Left lobe of liver (tissue), 2 donors: Measurements from ENCODE around the gene TCF12. TPM values are rescaled to one million over a fixed set of nuclear protein-coding genes. Genes with fewer than 3 reads are reported as not detected.
"Not testable (repeated sequence)": the region's sequence is repeated elsewhere in the genome, so short reads cannot be mapped to it uniquely, and the experiment has no call there.

Experiments
- ATAC-seq: fragments of 200-7000 bp; cut with Tn5 transposase; one replicate; pipeline ENCODE4 v1.9.1; 2020; ENCODE audit warnings: mild to moderate bottlenecking, moderate library complexity
- DNase-seq: peaks from one replicate; pipeline ENCODE4 v3.0.0-alpha.2; 2020; ENCODE audit warnings: low spot score
- total RNA-seq: library from RNA; stranded (reverse); gene quantifications from one replicate; pipeline ENCODE4 v1.2.1, GENCODE V29; 2021
- donor health status: DM: no; HTN: no; CAD: no; lungs with moderate emphysema.
- donor health status: DM: no; HTN: yes; CAD: no.

The TCF12 gene
- total RNA-seq, 1 donor from 2014 or later: 29.8 TPM

GRCh38 chr15:57124036-57124435, 205.6 kb downstream of the TCF12 start:
- ATAC-seq (no peak), DNase-seq (no peak)

- DNase-seq (no peak), ATAC-seq (no peak)
These were observed 210.6 kb downstream of the TCF12 start for GRCh38 chr15:57129064-57129463.

GRCh38 chr15:57130956-57131355, 212.5 kb downstream of the TCF12 start:
- ATAC-seq (no peak), DNase-seq (no peak)

- ATAC-seq (peak; percentile 37), DNase-seq (no peak)
These were observed 214.9 kb downstream of the TCF12 start for GRCh38 chr15:57133127-57133968.

- no peak for ATAC-seq
These were observed 215.7 kb downstream of the TCF12 start for GRCh38 chr15:57134071-57134605.

GRCh38 chr15:57134851-57135250, 216.4 kb downstream of the TCF12 start:
- ATAC-seq: no peak
- DNase-seq: no peak

More at GRCh38 chr15:57134071-57134605, 215.7 kb downstream of the TCF12 start:
- no peak for DNase-seq

GRCh38 chr15:57135800-57136199, 217.4 kb downstream of the TCF12 start:
- ATAC-seq: no peak
- DNase-seq: no peak

- ATAC-seq: peak; percentile 91
- no peak for DNase-seq
These were observed 219.9 kb downstream of the TCF12 start for GRCh38 chr15:57138349-57138788.

- ATAC-seq: no peak
These were observed 225.2 kb downstream of the TCF12 start for GRCh38 chr15:57143511-57144078.

GRCh38 chr15:57144448-57144847, 226.0 kb downstream of the TCF12 start:
- peak; percentile 58 for ATAC-seq

More at GRCh38 chr15:57143511-57144078, 225.2 kb downstream of the TCF12 start:
- DNase-seq: no peak

GRCh38 chr15:57146506-57147201, 228.2 kb downstream of the TCF12 start:
- ATAC-seq (peak; percentile 75), DNase-seq (no peak)

More at GRCh38 chr15:57144448-57144847, 226.0 kb downstream of the TCF12 start:
- DNase-seq: no peak

GRCh38 chr15:57147621-57148020, 229.2 kb downstream of the TCF12 start:
- ATAC-seq (no peak), DNase-seq (no peak)

- no peak for ATAC-seq
These were observed 229.8 kb downstream of the TCF12 start for GRCh38 chr15:57148262-57148661.

GRCh38 chr15:57149196-57149595, 230.8 kb downstream of the TCF12 start:
- DNase-seq: no peak
- peak; percentile 8 for ATAC-seq

More at GRCh38 chr15:57148262-57148661, 229.8 kb downstream of the TCF12 start:
- DNase-seq: no peak

- ATAC-seq (no peak), DNase-seq (no peak)
These were observed 231.8 kb downstream of the TCF12 start for GRCh38 chr15:57150066-57150865.

GRCh38 chr15:57150866-57151203, 232.4 kb downstream of the TCF12 start:
- not testable (repeated sequence) for DNase-seq, ATAC-seq

- ATAC-seq: no peak
These were observed 233.7 kb downstream of the TCF12 start for GRCh38 chr15:57152133-57152532.

GRCh38 chr15:57152666-57153539, 234.5 kb downstream of the TCF12 start:
- ATAC-seq: no peak
- DNase-seq: no peak

More at GRCh38 chr15:57152133-57152532, 233.7 kb downstream of the TCF12 start:
- DNase-seq: no peak

- DNase-seq (peak; percentile 59), ATAC-seq (peak; percentile 85)
These were observed 237.9 kb downstream of the TCF12 start for GRCh38 chr15:57156210-57156884.
